Measurements from ENCODE around the gene SLC9A7.

DNA sequence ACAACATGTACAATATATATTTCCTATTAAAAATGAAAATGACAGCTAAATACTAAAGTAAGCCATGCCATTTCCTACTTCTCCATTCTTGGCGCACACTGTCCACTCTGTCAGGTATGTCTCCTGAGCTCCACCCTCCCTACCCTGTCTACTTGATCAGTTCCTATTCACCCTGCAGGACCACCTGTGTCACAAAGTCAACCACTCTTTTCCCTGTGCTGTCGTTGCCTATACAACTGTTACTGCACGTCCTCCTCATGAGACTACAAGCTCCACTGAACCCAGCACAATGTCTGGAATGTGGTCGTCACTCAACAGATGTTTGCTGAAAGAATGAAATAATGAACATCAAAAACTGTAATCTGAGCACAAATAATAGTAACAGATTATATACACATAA is 54.9 kb downstream of the SLC9A7 start:
- TF ChIP-seq, protein P1, sequence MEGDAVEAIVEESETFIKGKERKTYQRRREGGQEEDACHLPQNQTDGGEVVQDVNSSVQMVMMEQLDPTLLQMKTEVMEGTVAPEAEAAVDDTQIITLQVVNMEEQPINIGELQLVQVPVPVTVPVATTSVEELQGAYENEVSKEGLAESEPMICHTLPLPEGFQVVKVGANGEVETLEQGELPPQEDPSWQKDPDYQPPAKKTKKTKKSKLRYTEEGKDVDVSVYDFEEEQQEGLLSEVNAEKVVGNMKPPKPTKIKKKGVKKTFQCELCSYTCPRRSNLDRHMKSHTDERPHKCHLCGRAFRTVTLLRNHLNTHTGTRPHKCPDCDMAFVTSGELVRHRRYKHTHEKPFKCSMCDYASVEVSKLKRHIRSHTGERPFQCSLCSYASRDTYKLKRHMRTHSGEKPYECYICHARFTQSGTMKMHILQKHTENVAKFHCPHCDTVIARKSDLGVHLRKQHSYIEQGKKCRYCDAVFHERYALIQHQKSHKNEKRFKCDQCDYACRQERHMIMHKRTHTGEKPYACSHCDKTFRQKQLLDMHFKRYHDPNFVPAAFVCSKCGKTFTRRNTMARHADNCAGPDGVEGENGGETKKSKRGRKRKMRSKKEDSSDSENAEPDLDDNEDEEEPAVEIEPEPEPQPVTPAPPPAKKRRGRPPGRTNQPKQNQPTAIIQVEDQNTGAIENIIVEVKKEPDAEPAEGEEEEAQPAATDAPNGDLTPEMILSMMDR (IDR thresholded peaks at IDR 0.05): no peak
- TF ChIP-seq EP300 (IDR thresholded peaks at IDR 0.05): no peak
- no peak for TF ChIP-seq POLR2A (IDR thresholded peaks at IDR 0.05)

Data from tibial nerve (tissue), 4 donors.